ENCODE results near the gene FUOM.

FUOM gene

DNA sequence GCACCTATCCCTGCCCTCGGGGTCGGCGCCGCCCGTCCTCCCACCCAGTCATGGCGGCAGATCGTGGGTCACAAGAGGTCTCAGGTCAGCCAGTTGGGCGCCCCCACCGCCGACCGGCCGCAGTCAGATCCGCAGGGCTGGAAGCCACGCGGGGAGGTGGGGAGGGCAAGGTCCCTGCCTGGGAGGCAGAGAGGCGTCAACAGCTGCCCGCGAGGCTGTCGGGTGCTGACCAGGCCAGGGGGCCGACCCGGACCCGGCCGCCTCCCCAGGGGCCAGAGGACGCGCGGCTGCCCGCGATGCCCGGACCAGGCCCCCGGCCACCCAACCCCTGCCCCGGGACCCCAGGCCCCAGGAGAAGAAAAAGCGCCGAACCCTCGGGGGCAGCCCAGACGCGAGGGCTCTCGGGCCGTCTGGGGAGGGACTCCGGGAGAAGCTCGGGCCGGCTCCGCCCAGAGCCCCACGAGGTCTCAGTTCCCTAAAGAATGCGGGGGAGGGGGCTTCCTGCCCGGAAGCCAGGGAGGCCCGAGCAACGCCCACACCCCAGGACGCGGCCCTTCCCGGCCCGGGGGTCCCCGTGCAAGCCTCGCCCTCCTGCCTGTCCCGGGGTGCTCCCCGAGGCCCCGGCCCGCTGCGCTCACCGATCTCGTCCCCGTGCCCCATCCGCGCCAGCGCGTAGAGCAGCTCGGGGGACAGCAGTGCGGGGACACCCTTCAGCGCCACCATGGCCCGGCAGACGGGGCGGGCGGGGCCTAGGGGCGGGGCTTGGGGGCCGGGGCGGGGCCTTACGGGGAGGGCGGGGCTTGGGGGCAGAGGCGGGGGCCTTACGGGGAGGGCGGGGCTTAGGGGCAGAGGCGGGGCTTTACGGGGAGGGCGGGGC lies at the start of gene FUOM:
Gene FUOM (minus strand): TSS at position 735 of the 877 bp plus-strand sequence. CDS start 12 bp downstream, at position 723.
- DNase-seq, result peak; percentile 47

GRCh38 chr10:133405844-133406527 lies 48.2 kb upstream of the FUOM start:
- no peak for DNase-seq

- no peak for DNase-seq
These were observed 47.5 kb upstream of the FUOM start for GRCh38 chr10:133405272-133405671.

DNA sequence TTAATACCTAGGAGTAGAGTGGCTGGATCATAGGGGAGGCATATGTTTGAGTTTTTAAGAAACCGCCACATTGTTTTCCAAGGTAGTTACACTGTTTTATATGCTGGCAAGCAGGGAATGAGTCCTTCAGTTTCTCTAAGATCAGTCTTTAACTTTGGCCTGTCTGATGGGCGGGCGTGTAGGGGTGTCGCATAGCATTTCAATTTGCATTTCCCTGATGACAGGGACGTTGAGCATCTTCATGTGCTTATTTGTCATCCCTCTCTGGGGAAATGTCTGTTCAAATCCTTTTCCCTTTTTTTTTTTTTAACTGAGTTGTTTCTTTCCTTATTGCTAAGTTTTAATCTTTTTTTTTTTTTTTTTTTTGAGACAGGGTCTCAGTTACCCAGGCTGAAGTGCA lies 46.0 kb upstream of the FUOM start:
- no peak for DNase-seq

GRCh38 chr10:133403359-133403758 lies 45.5 kb upstream of the FUOM start:
- DNase-seq, result no peak

- no peak for DNase-seq
These were observed 44.3 kb upstream of the FUOM start for GRCh38 chr10:133401981-133402725.

DNA sequence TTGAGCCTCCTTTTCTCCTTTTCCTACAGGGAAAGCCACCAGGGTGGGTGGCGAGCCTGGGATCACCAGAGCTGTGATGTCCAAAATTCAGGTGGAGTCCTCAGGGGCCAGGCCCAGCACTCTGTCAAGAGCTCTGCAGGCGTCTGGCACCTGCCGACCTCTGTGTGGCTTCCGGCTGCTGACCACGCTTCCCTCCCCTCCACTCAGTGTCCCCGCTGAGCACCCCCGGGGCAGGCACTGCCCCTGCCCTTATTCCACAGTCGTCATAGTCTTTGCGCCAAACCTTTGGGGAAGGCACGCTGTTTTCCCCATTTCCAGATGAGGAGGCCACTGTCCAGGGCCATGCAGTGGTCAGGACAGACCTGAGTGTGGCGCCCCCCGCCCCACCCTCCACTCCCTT lies 43.7 kb upstream of the FUOM start:
- no peak for DNase-seq

GRCh38 chr10:133400624-133401424 lies 43.0 kb upstream of the FUOM start:
- no peak for DNase-seq

- no peak for DNase-seq
These were observed 41.3 kb upstream of the FUOM start for GRCh38 chr10:133399123-133399601.

GRCh38 chr10:133397938-133398337 lies 40.1 kb upstream of the FUOM start:
- no peak for DNase-seq

DNA sequence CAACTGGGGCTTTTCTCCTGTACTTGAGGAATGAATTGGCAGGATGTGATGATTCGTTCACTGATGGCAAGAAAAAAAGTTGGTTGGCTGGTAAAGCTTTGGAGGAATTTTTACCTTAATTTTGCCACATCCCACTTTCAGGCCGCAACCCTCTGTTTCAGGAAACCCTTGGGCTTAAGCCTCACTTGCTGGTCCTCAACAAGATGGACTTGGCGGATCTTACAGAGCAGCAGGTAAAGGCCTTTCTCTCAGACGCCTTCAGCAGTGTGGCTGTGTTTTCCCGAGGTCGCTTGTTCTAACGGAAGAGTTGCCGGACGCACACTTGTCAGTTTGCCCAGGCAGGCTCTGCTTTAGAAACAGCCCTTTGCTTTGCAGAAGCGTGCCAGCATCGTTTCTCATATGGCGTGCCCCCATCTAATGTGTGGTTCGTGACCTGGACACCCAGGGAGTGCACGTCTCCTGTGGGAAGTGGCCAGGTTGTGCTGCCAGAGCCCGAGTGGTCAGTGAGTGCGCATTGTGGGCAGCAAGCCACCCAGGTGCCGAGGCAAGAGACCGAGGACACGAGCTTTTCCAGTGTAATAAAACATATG lies 38.3 kb upstream of the FUOM start:
- DNase-seq, result no peak

DNA sequence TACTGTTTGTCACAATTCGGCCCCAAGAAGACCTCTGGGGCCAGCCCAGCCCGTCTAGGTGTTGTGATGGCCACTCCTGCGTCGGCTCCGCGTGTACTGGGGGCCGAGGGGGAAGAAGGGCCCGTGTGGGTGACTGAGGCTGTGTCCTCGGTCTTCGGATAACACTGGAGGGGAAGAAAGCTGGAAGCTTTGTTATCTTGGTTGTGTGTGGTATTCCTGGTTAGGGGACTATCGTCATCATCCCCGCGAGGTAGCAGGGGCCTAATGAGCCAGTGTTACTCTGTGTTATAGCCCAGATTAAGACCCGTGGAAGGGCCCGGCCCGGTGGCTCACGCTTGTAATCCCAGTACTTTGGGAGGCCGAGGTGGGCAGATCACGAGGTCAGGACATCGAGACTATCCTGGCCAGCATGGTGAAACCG lies 37.0 kb upstream of the FUOM start:
- DNase-seq, result no peak

DNA sequence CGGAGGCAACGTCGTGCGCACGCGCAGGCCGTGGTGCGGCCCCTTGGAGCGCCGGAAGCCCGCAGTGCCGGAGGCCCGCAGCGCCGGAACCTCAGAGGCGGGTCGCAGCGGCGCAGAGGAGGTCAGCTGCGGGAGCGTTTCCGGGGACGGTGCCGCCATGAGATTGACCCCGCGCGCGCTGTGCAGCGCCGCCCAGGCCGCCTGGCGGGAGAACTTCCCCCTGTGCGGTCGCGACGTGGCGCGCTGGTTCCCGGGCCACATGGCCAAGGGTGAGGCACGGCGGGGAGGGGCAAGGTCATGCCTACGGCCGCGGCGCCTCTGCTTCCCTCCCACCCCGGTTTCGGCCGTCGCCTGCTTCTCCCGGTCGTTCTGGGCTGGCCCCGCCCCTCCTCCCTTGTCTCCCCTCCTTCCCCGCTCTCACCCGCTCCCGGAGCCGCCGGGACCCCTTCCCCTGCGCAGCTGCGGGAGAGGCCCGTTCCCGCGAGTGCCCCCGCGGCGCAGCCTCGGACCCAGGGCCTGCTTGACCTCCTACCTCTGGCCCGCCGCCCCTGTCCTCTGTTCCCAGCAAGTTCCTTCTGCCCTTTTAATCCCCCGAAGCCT lies 36.3 kb upstream of the FUOM start, which contains the start of gene MTG1:
Gene MTG1 (plus strand): TSS at position 94 of the 600 bp plus-strand sequence. CDS start 64 bp downstream, at position 158.
- peak; percentile 86 for DNase-seq

DNA sequence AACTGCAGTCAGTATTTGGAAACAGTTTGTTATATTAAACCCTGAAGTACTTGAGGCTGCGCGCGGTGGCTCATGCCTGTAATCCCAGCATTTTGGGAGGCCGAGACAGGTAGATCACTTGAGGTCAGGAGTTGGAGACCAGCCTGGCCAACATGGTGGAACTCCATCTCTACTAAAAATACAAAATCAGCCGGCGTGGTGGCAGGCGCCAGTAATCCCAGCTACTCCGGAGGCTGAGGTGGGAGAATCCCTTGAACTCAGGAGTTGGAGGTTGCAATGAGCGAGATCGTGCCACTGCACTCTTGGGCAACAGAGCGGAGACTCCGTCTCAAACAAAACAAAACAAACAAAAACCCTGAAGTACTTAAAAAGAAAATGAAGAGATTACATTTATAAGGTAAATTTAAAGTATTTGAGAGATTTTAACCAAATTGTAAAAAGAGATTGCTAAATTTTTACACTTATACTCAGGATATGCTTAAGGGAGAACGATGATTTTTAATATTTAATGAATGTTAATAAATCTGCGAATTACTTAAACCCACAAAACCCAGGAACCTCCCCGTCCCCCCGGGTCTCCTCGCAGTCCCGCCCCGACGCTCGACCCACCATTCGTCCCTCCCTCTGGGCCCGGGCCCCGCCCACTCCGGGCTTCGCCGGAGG lies 35.7 kb upstream of the FUOM start:
- DNase-seq, result no peak

DNA sequence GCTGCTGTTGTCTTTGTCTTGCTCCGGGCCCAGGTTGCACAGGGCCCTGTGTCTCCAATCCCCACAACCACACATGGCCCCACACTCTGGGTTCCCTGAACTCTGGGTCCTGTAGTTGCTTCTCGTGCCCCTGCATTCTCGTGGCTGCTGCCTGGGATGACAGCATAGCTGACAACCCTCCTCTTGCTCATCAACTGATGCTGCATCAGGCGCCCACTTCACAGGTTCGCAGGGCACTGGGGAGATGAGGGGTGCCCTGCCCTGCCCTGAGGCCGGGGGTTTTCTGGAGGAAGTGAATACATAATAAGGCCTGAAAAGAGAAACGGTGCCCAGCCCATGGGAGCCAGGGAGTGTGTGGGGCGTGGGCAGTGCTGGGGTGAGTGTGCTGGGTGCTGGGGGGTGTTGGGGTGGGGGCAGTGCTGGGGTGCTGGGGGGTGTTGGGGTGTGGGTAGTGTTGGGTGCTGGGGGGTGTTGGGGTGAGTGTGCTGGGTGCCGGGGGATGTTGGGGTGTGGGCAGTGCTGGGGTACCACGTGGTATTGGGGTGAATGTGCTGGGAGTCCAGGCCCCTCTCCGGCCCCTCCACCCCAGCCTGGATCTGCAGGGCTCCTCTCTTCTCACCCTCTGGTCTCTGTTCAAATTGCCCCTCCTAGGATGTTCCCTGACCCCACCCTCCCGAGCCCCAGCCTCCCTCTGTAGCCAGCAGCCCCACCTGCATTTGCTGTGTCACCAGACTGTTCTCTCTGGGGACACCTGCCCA lies 34.1 kb upstream of the FUOM start:
- DNase-seq, result no peak

- no peak for DNase-seq
These were observed 33.4 kb upstream of the FUOM start for GRCh38 chr10:133391249-133391635.

DNA sequence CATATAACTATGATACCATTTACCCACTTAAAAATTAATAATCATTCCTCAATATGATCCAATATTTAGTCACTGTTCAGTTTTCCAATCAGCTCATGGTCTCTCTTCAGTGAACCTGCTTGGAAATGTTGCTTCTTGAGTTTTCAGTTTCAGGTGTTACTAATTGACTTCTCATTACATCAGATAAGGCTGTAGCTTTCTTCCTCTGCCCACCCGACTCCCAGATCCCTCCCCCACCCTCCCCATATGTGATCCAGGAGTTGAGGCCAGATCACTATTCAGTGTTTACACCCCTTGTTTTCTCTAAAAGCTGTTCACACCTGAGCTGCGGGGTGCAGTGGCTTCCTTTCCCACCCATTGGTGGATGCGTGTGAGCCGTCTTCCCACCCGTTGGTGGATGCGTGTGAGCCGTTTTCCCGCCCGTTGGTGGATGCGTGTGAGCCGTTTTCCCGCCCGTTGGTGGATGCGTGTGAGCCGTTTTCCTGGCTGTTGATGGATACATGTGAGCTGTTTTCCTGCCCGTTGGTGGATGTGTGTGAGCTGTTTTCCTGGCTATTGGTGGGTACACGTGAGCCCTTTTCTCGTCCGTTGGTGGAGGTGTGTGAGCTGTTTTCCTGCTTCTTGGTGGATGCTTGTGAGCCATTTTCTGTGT lies 32.9 kb upstream of the FUOM start:
- no peak for DNase-seq

DNA sequence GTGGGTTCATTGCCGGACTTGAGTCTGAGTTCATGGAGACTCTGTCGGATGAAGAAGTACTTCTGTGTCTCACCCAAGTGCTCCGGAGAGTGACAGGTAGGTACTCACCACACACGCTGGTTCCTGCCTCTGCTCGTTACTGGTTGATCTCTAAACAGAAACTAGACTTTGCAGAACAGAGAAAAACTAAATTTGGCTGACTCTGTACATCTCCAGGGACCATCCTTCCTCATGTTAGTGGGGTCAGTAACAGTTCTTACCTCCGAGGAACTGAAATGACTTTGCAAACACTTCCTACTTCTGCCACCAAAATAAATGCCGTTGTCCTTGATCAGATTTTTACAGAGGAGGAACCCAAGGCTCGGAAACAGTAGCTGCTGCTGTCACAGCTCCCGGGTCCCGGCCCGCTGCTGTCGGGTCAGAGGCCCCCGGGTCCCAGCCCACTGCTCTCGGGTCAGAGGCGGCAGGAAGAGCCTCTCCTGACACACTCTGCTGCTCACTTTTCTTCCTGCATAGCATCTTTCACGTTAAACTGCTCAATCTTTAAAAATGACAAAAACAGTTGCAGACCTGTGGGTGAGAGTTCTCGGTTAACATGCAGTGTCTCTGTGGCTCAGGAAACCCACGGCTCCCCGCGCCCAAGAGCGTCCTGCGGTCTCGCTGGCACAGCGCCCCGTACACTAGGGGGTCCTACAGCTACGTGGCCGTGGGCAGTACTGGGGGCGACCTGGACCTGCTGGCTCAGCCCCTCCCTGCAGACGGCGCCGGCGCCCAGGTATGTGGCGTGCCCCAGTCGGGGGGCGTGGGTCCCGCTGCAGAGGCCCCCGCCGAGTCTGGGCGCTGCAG lies 31.4 kb upstream of the FUOM start:
- no peak for DNase-seq
